WI38 (cell line): ENCODE results near the gene PPP2R1B.

Experiments
- H3K4me3 ChIP-seq: 2 replicates; pipeline ENCODE4 v1.5.1; 2011; ENCODE audit warnings: low read depth, mild to moderate bottlenecking, control low read depth, low read length
- TF ChIP-seq, protein P1 (sequence below): IDR thresholded peaks from 2 replicates; pipeline ENCODE4 v1.5.1; 2012; ENCODE audit warnings: low read depth, mild to moderate bottlenecking, control low read depth, low read length

Gene PPP2R1B

DNA sequence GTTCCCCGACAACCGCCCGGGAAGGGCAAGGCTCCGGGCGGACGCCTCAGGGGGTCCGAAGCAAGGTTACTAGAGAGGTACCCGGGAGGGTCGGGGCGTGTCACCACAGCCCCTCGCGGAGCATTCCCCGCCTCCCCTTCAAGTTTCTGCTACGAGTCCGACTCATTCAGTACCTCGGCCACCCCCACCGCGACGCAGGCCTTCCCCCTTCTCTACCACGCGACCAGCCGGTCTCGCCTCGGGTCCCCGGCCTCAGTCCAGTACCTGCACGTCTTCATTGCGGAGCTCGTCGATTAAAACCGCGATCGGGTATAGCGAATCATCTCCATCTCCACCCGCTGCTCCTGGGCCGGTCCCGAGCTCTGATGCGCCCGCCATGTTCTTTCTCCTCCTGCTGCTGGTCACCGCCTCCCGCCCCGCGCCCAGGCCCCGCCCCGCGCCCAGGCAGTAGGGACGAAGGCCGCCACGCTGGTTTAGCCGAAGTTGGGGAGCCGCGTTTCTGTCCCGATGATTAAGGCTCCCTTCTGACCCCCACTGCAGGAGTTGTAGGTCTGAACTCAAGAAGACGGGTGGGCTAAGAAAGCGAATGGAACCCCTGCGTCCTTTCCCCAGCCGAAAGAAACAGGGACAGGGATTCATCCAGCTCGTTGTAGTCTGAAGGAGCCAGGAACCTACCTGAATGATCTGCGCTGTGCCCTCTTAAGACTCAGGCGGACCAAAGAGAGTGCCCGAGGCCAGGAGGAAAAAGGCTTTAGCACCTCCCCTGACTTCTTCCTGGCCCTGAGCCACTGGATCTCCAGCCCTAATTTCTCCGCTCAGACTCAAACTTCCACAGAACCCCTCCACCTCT lies at the start of gene PPP2R1B:
PPP2R1B (minus strand) TSS at position 406 of the 850 bp plus-strand sequence; CDS start at position 378, 28 bp downstream.
- peak within 1 kb of the TSS; percentile 90 for H3K4me3 ChIP-seq
- TF ChIP-seq, protein P1, sequence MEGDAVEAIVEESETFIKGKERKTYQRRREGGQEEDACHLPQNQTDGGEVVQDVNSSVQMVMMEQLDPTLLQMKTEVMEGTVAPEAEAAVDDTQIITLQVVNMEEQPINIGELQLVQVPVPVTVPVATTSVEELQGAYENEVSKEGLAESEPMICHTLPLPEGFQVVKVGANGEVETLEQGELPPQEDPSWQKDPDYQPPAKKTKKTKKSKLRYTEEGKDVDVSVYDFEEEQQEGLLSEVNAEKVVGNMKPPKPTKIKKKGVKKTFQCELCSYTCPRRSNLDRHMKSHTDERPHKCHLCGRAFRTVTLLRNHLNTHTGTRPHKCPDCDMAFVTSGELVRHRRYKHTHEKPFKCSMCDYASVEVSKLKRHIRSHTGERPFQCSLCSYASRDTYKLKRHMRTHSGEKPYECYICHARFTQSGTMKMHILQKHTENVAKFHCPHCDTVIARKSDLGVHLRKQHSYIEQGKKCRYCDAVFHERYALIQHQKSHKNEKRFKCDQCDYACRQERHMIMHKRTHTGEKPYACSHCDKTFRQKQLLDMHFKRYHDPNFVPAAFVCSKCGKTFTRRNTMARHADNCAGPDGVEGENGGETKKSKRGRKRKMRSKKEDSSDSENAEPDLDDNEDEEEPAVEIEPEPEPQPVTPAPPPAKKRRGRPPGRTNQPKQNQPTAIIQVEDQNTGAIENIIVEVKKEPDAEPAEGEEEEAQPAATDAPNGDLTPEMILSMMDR: no peak

DNA sequence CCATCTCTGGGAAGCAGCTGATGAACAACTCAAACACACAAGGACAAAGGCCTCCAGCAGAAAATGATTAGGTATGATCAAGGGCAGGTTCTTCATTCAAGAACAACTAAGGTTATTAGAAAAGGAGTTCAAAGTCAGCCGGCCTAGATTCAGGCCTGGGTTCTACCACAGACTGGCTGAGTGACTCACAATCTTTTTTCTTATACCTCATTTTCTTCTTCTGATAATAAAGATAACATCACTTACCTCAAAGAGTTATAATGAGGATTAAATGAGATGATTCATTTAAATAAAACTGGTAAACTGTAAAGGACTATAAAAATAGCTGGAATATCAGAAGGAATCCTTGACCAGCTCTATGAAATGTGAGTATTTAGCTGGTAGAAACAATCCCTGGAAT lies 49.3 kb upstream of the PPP2R1B start:
- TF ChIP-seq, protein P1: no peak

DNA sequence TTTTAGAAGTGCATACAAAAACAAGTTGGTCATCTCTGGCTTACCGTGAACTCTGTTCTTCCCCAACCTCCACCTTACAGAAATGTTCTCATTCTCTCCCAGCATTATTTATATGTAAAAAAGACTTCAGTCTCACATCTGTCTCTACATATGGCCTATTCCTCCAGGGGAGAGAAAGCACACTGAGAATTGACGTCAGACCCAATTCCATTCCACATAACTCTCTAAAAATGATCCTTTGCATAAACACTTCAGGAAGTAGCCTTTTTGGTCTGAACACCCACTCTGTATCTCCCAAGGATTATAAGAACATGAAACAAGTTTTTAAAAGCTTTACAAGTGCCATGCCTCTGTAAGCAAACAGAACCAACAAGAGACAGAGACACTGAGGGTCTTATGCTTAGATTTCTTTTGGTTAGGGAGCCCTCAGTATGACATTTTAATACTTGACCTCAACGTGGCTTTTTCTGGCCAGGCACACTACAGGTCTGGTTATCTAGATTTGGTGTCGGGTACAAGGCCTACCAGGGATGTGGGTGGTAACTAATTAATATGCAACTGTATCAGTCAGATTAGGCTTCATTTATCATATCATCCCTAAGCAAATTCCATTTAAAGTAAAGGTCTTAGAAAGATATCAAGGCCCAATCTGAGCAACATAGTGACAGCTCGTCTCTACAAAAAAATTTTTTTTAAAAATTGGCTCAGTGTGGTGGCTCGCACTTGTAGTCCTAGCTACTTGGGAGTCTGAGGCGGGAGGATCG lies 48.5 kb upstream of the PPP2R1B start:
- TF ChIP-seq, protein P1: no peak
- no peak overlapping the region for H3K4me3 ChIP-seq

More for the DNA sequence above, 49.3 kb upstream of the PPP2R1B start:
- no peak overlapping the region for H3K4me3 ChIP-seq

DNA sequence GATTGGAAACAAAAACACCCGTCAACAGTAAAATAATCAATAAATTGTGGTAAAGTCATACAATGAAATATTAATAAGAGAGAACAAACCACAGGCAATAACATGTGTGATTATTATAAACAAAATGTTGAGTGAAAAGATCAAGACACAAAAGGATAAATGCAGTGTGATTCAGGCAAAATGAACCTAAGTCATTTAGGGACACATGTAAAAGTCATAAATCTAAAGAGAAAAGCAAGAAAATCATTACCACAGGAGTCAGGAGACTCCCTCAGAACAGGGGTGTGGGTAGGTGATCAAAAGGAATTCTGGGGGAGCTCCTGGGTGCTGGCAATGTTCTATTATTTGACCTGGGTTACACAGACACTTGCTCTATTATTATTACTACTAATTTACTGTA lies 47.9 kb upstream of the PPP2R1B start:
- no peak overlapping the region for H3K4me3 ChIP-seq
- TF ChIP-seq, protein P1: no peak

DNA sequence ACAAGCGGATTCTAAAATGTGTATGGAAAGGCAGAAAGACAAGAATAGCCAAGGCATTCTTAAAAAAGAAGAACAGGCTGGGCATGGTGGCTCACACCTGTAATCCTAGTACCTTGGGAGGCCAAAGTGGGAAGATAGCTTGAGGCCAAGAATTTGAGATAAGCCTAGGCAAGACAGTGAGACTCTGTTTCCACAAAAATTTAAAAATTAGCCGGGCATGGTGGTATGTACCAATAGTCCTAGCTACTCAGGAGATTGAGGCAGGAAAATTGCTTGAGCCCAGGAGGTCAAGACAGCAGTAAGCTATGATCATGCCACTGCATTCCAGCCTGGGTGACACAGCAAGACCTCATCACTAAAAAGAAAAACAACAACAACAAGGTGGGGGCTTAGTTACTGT lies 46.0 kb upstream of the PPP2R1B start:
- TF ChIP-seq, protein P1: no peak
- no peak overlapping the region for H3K4me3 ChIP-seq

DNA sequence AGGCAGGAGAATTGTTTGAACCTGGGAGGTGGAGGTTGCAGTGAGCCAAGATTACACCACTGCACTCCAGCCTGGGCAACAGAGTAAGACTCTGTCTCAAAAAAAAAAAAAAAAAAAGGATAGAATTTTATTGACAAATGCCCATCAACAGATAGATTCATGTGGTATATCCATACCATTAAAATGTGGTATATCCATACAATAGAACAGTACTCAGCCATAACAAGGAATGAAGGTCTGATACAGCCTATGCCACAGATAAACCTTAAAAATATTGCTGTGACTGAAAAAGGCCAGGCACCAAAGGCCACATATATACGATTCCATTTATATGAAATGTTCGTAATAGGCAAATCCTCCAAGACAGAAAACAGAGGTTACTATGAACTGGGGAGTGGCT lies 45.3 kb upstream of the PPP2R1B start:
- no peak overlapping the region for H3K4me3 ChIP-seq
- TF ChIP-seq, protein P1: no peak

DNA sequence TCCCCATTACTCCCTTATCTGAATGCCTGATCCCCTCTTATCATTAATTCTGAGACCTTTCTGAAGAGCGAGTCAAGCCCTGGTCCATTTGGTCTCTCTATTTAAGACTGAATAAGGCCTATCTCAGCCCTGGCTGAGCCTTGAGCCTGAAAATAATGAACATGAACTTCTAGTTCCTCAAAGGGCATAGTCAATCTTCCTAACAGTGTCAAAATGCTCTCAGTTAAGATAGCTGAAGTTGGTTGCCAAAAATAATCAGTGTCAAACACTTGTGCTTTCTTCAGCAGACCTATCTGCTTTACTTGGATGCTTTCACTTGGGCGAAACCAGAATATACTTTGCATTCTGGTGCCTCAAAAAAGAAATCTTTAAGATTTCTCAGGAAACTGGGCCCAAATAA lies 42.6 kb upstream of the PPP2R1B start:
- H3K4me3 ChIP-seq: no peak overlapping the region
- TF ChIP-seq, protein P1: no peak
